ENCODE measurements around the gene ZNF629. TPM values are rescaled to one million over a fixed set of nuclear protein-coding genes. Genes with fewer than 3 reads are reported as not detected.
A peak's percentile ranks its signal among the peaks of the same experiment; 100 is the strongest.

The ZNF629 gene
- 10 to 100 TPM in 2 of 4 donors, 1 to 10 TPM in 2; 9.1 to 12.7 (median 10.3) TPM for total RNA-seq

- peaks cover 15 to 18% of the 10 kb centered on the region in 2 donors for H3K4me1 ChIP-seq
- H3K9me3 ChIP-seq = no peaks in the 10 kb centered on the region
- no peaks in the 10 kb centered on the region for H3K27me3 ChIP-seq
- DNase-seq (peak in 1 of 2 donors; percentile 62), ATAC-seq (peak; percentile 73 to 78)
- intact Hi-C loops (cut with DNase I; ENCODE audit: low total_unique reads) (loop anchor here (1.0 kb wide), 1 partner anchor 18 kb away; no protein-coding TSS in a partner anchor), in situ Hi-C loops (cut with MboI; ENCODE audit: low sequenced_read_pairs in 4 of 4) (no loop called here)
- peak within 1 kb of the TSS; percentile 73 to 95 (median 87) for H3K4me3 ChIP-seq
- peaks cover 0 to 17% of the 10 kb centered on the region in 2 donors for H3K36me3 ChIP-seq
- TF ChIP-seq, protein P1, sequence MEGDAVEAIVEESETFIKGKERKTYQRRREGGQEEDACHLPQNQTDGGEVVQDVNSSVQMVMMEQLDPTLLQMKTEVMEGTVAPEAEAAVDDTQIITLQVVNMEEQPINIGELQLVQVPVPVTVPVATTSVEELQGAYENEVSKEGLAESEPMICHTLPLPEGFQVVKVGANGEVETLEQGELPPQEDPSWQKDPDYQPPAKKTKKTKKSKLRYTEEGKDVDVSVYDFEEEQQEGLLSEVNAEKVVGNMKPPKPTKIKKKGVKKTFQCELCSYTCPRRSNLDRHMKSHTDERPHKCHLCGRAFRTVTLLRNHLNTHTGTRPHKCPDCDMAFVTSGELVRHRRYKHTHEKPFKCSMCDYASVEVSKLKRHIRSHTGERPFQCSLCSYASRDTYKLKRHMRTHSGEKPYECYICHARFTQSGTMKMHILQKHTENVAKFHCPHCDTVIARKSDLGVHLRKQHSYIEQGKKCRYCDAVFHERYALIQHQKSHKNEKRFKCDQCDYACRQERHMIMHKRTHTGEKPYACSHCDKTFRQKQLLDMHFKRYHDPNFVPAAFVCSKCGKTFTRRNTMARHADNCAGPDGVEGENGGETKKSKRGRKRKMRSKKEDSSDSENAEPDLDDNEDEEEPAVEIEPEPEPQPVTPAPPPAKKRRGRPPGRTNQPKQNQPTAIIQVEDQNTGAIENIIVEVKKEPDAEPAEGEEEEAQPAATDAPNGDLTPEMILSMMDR (IDR thresholded peaks at IDR 0.05 in 4 of 5, conservative IDR thresholded peaks at IDR 0.05 in 1 of 5) = peak in 2 of 5 experiments; percentile 10 to 11
- no peak for TF ChIP-seq POLR2A (IDR thresholded peaks at IDR 0.05)
- H3K27ac ChIP-seq = peak within 1 kb of the TSS; percentile 80 to 95 (median 91)
Observed at GRCh38 chr16:30786936-30787612, at the start of gene ZNF629. TSS of gene ZNF629 (minus strand) at chr16:30787205. CDS start at chr16:30784482, 2,723 bp downstream.

GRCh38 chr16:30834130-30834740 lies 47.2 kb upstream of the ZNF629 start:
- Histone ChIP-seq H3K9me3 (no peaks in the 10 kb centered on the region), H3K4me1 (no peaks in the 10 kb centered on the region), H3K36me3 (no peaks in the 10 kb centered on the region), H3K4me3 (no peak overlapping the region), H3K27ac (no peak overlapping the region), H3K27me3 (no peaks in the 10 kb centered on the region)
- ATAC-seq (no peak), DNase-seq (no peak)
- TF ChIP-seq, protein P1 (IDR thresholded peaks at IDR 0.05 in 4 of 5, conservative IDR thresholded peaks at IDR 0.05 in 1 of 5) = no peak
- TF ChIP-seq POLR2A (IDR thresholded peaks at IDR 0.05) = no peak
- intact Hi-C loops (cut with DNase I; ENCODE audit: low total_unique reads) (no loop called here), in situ Hi-C loops (cut with MboI; ENCODE audit: low sequenced_read_pairs in 4 of 4) (loop anchor here in 2 of 4 donors (25.0 kb wide), 1 partner anchor 1028 kb away; the partner anchor contains the start of gene ZNF267 (in 2 of the 2))

DNA sequence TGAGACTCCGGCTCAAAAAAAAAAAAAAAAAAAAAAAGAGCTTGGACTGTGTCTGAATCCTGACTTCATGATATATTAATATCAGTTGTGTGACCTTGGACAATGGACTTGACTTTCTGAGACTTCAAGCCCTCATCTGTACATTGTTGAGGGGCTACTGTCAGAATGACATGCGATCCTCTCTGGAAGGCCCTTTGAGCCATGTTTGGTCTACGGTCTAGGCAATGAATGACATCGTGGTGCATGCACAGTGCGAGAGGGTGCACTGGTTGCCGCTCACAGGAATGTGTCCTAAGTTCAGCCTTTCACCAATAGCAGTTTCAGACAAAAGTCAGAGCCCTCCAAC lies 43.0 kb upstream of the ZNF629 start:
- no peak for DNase-seq
- intact Hi-C loops (cut with DNase I; ENCODE audit: low total_unique reads) (no loop called here), in situ Hi-C loops (cut with MboI; ENCODE audit: low sequenced_read_pairs in 4 of 4) (loop anchor here in 2 of 4 donors (25.0 kb wide), 1 partner anchor 1032 kb away; the partner anchor contains the start of gene ZNF267 (in 2 of the 2))
- TF ChIP-seq, protein P1 (IDR thresholded peaks at IDR 0.05 in 4 of 5, conservative IDR thresholded peaks at IDR 0.05 in 1 of 5) = no peak
- no peak for TF ChIP-seq POLR2A (IDR thresholded peaks at IDR 0.05)
- Histone ChIP-seq H3K36me3 (no peaks in the 10 kb centered on the region), H3K27me3 (no peaks in the 10 kb centered on the region), H3K4me1 (no peaks in the 10 kb centered on the region), H3K4me3 (no peak overlapping the region), H3K9me3 (no peaks in the 10 kb centered on the region), H3K27ac (no peak overlapping the region)
- ATAC-seq = no peak

DNA sequence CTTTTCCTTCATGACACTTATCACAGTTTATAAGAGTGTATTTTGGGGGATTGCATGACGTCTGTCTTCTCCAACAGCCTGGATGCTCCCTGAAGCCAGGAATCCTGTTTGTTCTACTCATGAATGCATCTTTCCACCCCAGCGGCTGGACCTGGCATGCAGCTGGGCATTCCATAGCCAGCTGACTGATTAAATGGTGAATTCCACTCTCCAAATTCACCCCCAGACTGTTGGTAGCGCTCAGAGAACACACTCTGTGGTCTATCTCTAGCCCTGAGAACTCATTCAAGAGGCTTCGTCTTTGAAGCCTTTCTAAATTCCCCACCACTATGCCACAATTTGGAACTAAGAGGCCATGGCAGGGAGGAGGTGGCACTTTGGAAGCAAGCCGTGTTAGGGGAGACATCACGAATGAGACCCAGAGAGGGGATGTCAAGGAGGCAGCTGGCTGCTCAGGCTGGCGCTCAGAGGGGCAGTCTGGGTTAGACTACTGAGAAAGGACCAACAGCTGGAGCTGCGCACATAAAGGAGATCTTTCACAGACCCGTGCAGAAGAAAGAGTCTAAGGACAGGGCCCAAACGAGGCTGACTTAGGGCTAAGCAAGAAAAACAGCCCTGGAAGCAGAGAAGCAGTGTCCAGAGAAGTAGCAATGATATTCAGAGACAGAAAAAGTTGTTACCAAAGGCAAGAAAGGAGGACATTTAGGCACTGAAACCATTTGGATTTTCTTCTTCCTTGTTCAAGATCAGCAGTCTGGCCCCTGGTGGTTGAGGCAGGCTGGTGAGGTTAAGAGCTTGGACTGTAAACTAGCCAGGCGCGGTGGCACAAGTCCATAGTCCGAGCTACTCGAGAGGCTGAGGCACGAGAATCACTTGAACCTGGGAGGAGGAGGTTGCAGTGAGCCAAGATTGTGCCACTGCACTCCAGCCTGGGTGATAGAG lies 42.4 kb upstream of the ZNF629 start:
- Histone ChIP-seq H3K36me3 (no peaks in the 10 kb centered on the region), H3K4me1 (no peaks in the 10 kb centered on the region), H3K27me3 (no peaks in the 10 kb centered on the region), H3K27ac (no peak overlapping the region), H3K4me3 (no peak overlapping the region), H3K9me3 (no peaks in the 10 kb centered on the region)
- no peak for DNase-seq
- TF ChIP-seq, protein P1 (IDR thresholded peaks at IDR 0.05 in 4 of 5, conservative IDR thresholded peaks at IDR 0.05 in 1 of 5) = no peak
- TF ChIP-seq POLR2A (IDR thresholded peaks at IDR 0.05) = no peak
- no peak for ATAC-seq
- in situ Hi-C loops (cut with MboI; ENCODE audit: low sequenced_read_pairs in 4 of 4) (loop anchor here in 2 of 4 donors (25.0 kb wide), 1 partner anchor 1033 kb away; the partner anchor contains the start of gene ZNF267 (in 2 of the 2)), intact Hi-C loops (cut with DNase I; ENCODE audit: low total_unique reads) (no loop called here)

Data from gastrocnemius medialis (tissue), 4 donors.